GM12873 (cell line): Measurements from ENCODE around the gene BRAF.

Experiments
- CTCF ChIP-seq: IDR thresholded peaks from 2 replicates; pipeline ENCODE4 v1.5.1; 2012; ENCODE audit warnings: low read depth, mild to moderate bottlenecking, moderate library complexity, low read length, control low read depth; ENCODE audit not compliant: insufficient read depth; ENCODE audit errors: missing control alignments

BRAF gene

DNA sequence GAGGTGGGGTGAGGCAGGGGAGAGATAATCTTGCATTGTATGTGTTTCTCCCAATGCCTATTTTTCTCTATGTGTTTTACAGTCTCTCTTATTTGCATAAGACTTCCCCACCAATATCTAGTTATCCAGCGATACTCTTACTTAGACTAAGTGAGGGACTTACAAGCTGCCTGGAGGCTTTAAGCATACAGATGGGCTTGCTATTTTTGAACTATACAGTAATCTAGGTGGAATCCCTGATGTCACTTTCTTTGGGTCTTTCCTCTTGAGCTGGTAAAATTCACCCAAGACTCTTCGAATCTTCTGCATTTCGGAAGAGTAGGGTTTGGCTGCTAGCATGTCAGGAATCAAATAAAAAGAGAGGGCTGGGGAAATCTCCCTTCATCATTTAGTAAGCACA is 151.6 kb downstream of the BRAF start:
- no peak for TF ChIP-seq CTCF

- no peak for TF ChIP-seq CTCF
Measured at GRCh38 chr7:140771826-140772225, 152.9 kb downstream of the BRAF start.

DNA sequence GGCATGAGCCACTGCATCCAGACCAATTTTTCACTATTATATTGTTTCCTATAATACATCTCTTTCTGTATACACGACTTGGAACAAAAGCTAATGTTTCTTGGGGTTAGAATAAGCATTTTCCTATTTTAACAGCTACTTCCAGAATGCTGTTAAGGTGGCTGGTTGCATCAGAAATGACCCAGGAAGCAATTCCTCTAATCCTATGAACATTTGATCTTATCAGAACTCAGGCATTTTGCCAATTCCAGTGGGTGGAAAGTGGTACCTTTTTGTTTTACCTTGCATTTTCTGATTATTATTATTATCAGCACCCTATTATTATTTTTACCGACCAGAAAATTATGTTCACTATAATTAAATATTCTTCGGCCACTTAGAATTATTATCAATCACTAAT is 154.9 kb downstream of the BRAF start:
- no peak for TF ChIP-seq CTCF

DNA sequence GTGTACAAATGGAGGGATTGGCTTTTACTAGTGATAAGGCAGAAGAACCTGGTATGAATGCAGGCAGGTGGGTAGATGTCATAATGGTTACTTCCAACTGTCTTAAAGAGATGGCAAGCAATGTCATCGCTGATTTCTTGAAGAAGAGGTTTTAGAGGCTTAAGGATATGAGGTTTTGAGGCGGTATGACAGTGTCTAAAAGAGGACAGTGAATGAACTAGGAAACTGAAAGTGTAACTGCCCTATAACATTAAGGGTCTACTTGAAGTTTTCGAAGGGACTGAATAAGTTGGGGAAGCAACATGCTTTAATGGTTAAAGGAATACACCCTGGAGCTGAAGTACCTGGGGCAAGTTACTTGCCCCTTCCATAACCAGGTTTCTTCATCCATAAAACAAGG is 157.3 kb downstream of the BRAF start:
- TF ChIP-seq CTCF = no peak

DNA sequence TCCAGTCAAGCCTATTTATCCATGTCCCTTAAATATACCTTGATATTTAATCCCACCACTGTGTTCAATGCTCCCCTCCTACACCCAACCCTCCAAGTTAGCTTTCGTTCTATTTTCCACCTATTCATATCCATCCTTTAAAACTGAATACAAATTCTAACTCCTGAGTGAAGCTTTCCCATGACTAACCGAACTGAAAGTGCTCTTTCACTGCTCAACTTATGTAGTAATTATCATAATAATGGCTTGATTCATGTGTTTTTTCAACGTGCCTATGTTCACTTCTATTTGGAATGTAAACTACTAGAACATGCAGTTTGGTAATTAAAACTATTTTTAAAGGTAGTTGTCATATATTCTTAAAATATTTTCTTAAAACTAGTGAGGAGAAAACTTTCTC is 170.2 kb downstream of the BRAF start:
- TF ChIP-seq CTCF = no peak

DNA sequence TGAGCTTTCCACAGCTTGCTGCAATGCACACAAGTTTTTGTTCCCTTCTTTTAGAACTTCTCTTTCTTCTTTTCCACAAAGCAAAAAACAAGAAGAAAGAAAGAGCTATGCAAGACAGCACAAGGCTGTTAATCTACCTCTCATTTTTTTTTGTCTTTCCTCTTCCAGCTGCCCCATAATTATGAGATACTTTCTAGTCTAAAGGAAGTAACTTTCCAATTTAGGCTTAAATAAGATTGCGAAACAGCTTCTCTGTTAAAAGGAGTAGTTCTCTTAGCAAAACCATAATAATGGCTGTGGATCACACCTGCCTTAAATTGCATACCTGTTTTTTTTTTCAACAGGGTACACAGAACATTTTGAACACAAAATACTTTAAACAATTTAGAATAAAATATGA is 172.2 kb downstream of the BRAF start:
- TF ChIP-seq CTCF = no peak

- TF ChIP-seq CTCF = no peak
Measured at GRCh38 chr7:140746751-140747150, 178.0 kb downstream of the BRAF start.
